H9 (cell line): ENCODE results near the gene IBA57. TPM values are rescaled to one million over a fixed set of nuclear protein-coding genes. Genes with fewer than 3 reads are reported as not detected.

Experiments
- DNase-seq: peaks from one replicate; pipeline ENCODE4 v3.0.0-alpha.2; 2017
- H2AFZ ChIP-seq: one replicate; pipeline ENCODE4 v1.6.1; 2013; ENCODE audit warnings: mild to moderate bottlenecking, low read length, control low read depth, moderate library complexity
- H2AK5ac ChIP-seq: 2 replicates; pipeline ENCODE4 v1.6.1; 2013; ENCODE audit warnings: low read length, control low read depth, mixed read lengths; ENCODE audit not compliant: insufficient read length
- H2BK120ac ChIP-seq: one replicate; pipeline ENCODE4 v1.6.1; 2013; ENCODE audit warnings: low read depth, mild to moderate bottlenecking, low read length, control low read depth, inconsistent platforms; ENCODE audit not compliant: poor library complexity, severe bottlenecking
- H2BK12ac ChIP-seq: 2 replicates; pipeline ENCODE4 v1.6.1; 2013; ENCODE audit warnings: low read length, control low read depth, mixed read lengths, low read depth; ENCODE audit not compliant: insufficient read length
- H2BK15ac ChIP-seq: 2 replicates; pipeline ENCODE4 v1.6.1; 2013; ENCODE audit warnings: low read depth, low read length, control low read depth
- H2BK20ac ChIP-seq: one replicate; pipeline ENCODE4 v1.6.1; 2013; ENCODE audit warnings: low read depth, mild to moderate bottlenecking, low read length, control low read depth, inconsistent platforms; ENCODE audit not compliant: poor library complexity, severe bottlenecking
- H2BK5ac ChIP-seq: 2 replicates; pipeline ENCODE4 v1.6.1; 2013; ENCODE audit warnings: low read length, control low read depth, mixed read lengths; ENCODE audit not compliant: insufficient read length
- H3K14ac ChIP-seq: 2 replicates; pipeline ENCODE4 v1.6.1; 2013; ENCODE audit warnings: low read length, control low read depth; ENCODE audit not compliant: insufficient read depth
- H3K18ac ChIP-seq: 2 replicates; pipeline ENCODE4 v1.6.1; 2013; ENCODE audit warnings: low read depth, mild to moderate bottlenecking, mixed read lengths, low read length, control low read depth; ENCODE audit not compliant: insufficient read length
- H3K23ac ChIP-seq: 2 replicates; pipeline ENCODE4 v1.6.1; 2013; ENCODE audit warnings: low read length, control low read depth, mixed read lengths, low read depth; ENCODE audit not compliant: insufficient read length
- H3K23me2 ChIP-seq: 2 replicates; pipeline ENCODE4 v1.6.1; 2013; ENCODE audit warnings: low read depth, mild to moderate bottlenecking, mixed read lengths, low read length, control low read depth; ENCODE audit not compliant: insufficient read length, poor library complexity, severe bottlenecking
- H3K27ac ChIP-seq: 2 replicates; pipeline ENCODE4 v1.5.1; 2013; ENCODE audit warnings: low read length, control low read depth, mixed read lengths, low read depth; ENCODE audit not compliant: insufficient read length
- H3K27me3 ChIP-seq: 2 replicates; pipeline ENCODE4 v1.6.1; 2013; ENCODE audit warnings: low read length, control low read depth, inconsistent platforms; ENCODE audit not compliant: insufficient read depth
- H3K4ac ChIP-seq: 2 replicates; pipeline ENCODE4 v1.6.1; 2013; ENCODE audit warnings: low read depth, mild to moderate bottlenecking, control low read depth, inconsistent platforms, low read length, moderate library complexity
- H3K4me1 ChIP-seq: 2 replicates; pipeline ENCODE4 v1.6.1; 2013; ENCODE audit warnings: low read length, control low read depth, inconsistent platforms; ENCODE audit not compliant: insufficient read depth
- H3K4me2 ChIP-seq: 2 replicates; pipeline ENCODE4 v1.6.1; 2013; ENCODE audit warnings: low read length, control low read depth, mixed read lengths; ENCODE audit not compliant: insufficient read length, insufficient read depth
- H3K56ac ChIP-seq: 2 replicates; pipeline ENCODE4 v1.6.1; 2013; ENCODE audit warnings: low read depth, mild to moderate bottlenecking, mixed read lengths, low read length, control low read depth; ENCODE audit not compliant: insufficient read length
- H3K79me1 ChIP-seq: 2 replicates; pipeline ENCODE4 v1.6.1; 2013; ENCODE audit warnings: low read depth, mild to moderate bottlenecking, moderate library complexity, low read length, control low read depth, inconsistent platforms; ENCODE audit not compliant: insufficient read depth, poor library complexity, severe bottlenecking
- H3K79me2 ChIP-seq: 2 replicates; pipeline ENCODE4 v1.6.1; 2013; ENCODE audit warnings: low read length, control low read depth, inconsistent platforms; ENCODE audit not compliant: insufficient read depth
- H3K9ac ChIP-seq: 2 replicates; pipeline ENCODE4 v1.6.1; 2013; ENCODE audit warnings: low read length, control low read depth, mixed read lengths; ENCODE audit not compliant: insufficient read length; ENCODE audit errors: extremely low read depth
- H3K9me3 ChIP-seq: one replicate; pipeline ENCODE4 v1.6.1; 2013; ENCODE audit warnings: low read depth, low read length, inconsistent platforms; ENCODE audit not compliant: control insufficient read depth
- H3T11ph ChIP-seq: one replicate; pipeline ENCODE4 v1.6.1; 2013; ENCODE audit warnings: mild to moderate bottlenecking, low read length, control low read depth, inconsistent platforms
- H4K20me1 ChIP-seq: one replicate; pipeline ENCODE4 v1.6.1; 2013; ENCODE audit not compliant: control insufficient read depth, insufficient read length, insufficient read depth
- H4K5ac ChIP-seq: 2 replicates; pipeline ENCODE4 v1.6.1; 2013; ENCODE audit warnings: low read depth, mild to moderate bottlenecking, mixed read lengths, low read length, control low read depth; ENCODE audit not compliant: insufficient read length
- H4K8ac ChIP-seq: replicated peaks from 2 replicates; pipeline ENCODE4 v1.6.1; 2013; ENCODE audit warnings: low read length, control low read depth, mixed read lengths, low read depth; ENCODE audit not compliant: insufficient read length
- H4K91ac ChIP-seq: 2 replicates; pipeline ENCODE4 v1.6.1; 2013; ENCODE audit warnings: low read depth, mild to moderate bottlenecking, moderate library complexity, mixed read lengths, low read length, control low read depth; ENCODE audit not compliant: insufficient read length
- H3K27ac Mint-ChIP-seq, 3 experiments: 2 replicates in 2 of 3; 3 replicates in 1 of 3; pipeline ENCODE4 v1.8.0; 2020 to 2021; ENCODE audit warnings: mixed read lengths in 3 of 3, mild to moderate bottlenecking in 1 of 3, moderate library complexity in 1 of 3
- H3K27me3 Mint-ChIP-seq: 2 replicates; pipeline ENCODE4 v1.8.0; 2021; ENCODE audit warnings: low read depth, mild to moderate bottlenecking, moderate library complexity, mixed read lengths
- H3K36me3 Mint-ChIP-seq, 3 experiments: 2 replicates in 2 of 3; 3 replicates in 1 of 3; pipeline ENCODE4 v1.8.0; 2020 to 2021; ENCODE audit warnings: low read depth in 3 of 3, mixed read lengths in 3 of 3; ENCODE audit not compliant: insufficient read depth in 1 of 3
- H3K4me1 Mint-ChIP-seq, 2 experiments: 2 replicates each; pipeline ENCODE4 v1.8.0; 2020; ENCODE audit warnings: mixed read lengths in 2 of 2
- H3K4me3 Mint-ChIP-seq, 2 experiments: 2 replicates in 1 of 2; 3 replicates in 1 of 2; pipeline ENCODE4 v1.8.0; 2020 to 2021; ENCODE audit warnings: mild to moderate bottlenecking in 2 of 2, mixed read lengths in 2 of 2, moderate library complexity in 1 of 2
- H3K9me3 Mint-ChIP-seq, 2 experiments: 2 replicates in 1 of 2; 3 replicates in 1 of 2; pipeline ENCODE4 v1.8.0; 2020; ENCODE audit warnings: mild to moderate bottlenecking in 2 of 2, mixed read lengths in 2 of 2, moderate library complexity in 1 of 2
- CTCF ChIP-seq: fragments of 200-600 bp; sonication (generic); conservative IDR thresholded peaks from 3 replicates; pipeline ENCODE4 v1.8.0; 2021; ENCODE audit warnings: antibody characterized with exemption, mild to moderate bottlenecking
- WGBS: extraction: QIAGEN DNeasy Blood & Tissue Kit; methylation state at CpG from one replicate; pipeline ENCODE4 v1.1.7; 2013; ENCODE audit warnings: missing lambda C conversion rate, low lambda C conversion rate, mixed read lengths; ENCODE audit not compliant: insufficient read length; ENCODE audit errors: extremely low coverage; 5-methylcytosine and 5-hydroxymethylcytosine counted together
- total RNA-seq: library from RNA; stranded (reverse); gene quantifications from 2 replicates; pipeline ENCODE4 v1.2.1, GENCODE V29; 2021

IBA57 gene
- total RNA-seq, 1 experiment from 2014 or later, result 12.6 TPM

DNA sequence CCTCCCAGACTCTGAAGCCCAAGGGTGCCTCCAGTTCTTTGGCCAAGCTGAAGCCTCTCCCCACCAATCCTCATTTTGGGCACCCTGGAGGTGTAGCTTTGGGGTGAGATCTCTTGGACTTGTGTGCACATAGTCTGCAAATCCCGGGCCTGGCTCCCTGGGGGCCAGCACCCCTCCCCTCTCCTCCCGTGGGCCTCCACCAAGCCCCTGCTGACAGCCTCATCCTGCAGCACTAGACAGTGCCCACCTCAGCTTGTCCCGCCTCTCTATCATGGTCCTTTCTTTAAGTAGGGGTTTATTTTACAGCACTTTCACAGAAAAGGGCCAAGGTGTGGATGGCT, 12.7 kb upstream of the IBA57 start:
- no peak overlapping the region for H4K91ac ChIP-seq
- H3K4ac ChIP-seq, result no peak overlapping the region
- H2BK5ac ChIP-seq, result no peak overlapping the region
- no peak overlapping the region for H2BK20ac ChIP-seq
- H2BK15ac ChIP-seq, result no peak overlapping the region
- no peaks in the 10 kb centered on the region for H3K27me3 Mint-ChIP-seq
- H2AK5ac ChIP-seq, result no peak overlapping the region
- H4K8ac ChIP-seq, result no peak overlapping the region
- H3K56ac ChIP-seq, result no peak overlapping the region
- H3K4me2 ChIP-seq, result no peak overlapping the region
- no peaks in the 10 kb centered on the region for H3K9me3 Mint-ChIP-seq
- H2BK120ac ChIP-seq, result no peak overlapping the region
- peak overlapping the region in 1 of 2 experiments; percentile 32; a peak in 2 of 5 replicates for H3K4me3 Mint-ChIP-seq
- WGBS, result no CpG with 5 or more reads among the region's 3 CpGs
- no peaks in the 10 kb centered on the region for H3K79me2 ChIP-seq
- peak overlapping the region in 1 of 3 experiments; percentile 90; a peak in 1 of 7 replicates for H3K27ac Mint-ChIP-seq
- H3K27ac ChIP-seq, result no peak overlapping the region
- no peak overlapping the region for H2AFZ ChIP-seq
- H3K27me3 ChIP-seq, result no peaks in the 10 kb centered on the region; the same call in 1 of the 2 replicates
- H3T11ph ChIP-seq, result no peak overlapping the region
- no peaks in the 10 kb centered on the region for H3K4me1 ChIP-seq
- DNase-seq, result no peak
- no peak overlapping the region for H2BK12ac ChIP-seq
- no peak overlapping the region for H3K9ac ChIP-seq
- H3K9me3 ChIP-seq, result no peaks in the 10 kb centered on the region
- H3K36me3 Mint-ChIP-seq, result no peaks in the 10 kb centered on the region
- no peak overlapping the region for H3K18ac ChIP-seq
- no peak overlapping the region for H4K5ac ChIP-seq
- no peak overlapping the region for H3K23ac ChIP-seq
- no peaks in the 10 kb centered on the region for H3K79me1 ChIP-seq
- H3K4me1 Mint-ChIP-seq, result peaks cover 3 to 9% of the 10 kb centered on the region in 2 experiments; a peak in 2 of 4 replicates
- no peak overlapping the region for H3K14ac ChIP-seq
- no peak for TF ChIP-seq CTCF
- no peaks in the 10 kb centered on the region for H3K23me2 ChIP-seq
- peaks cover 3% of the 10 kb centered on the region for H4K20me1 ChIP-seq
